Transverse colon (tissue), 4 donors: Measurements from ENCODE around the gene SLC27A2. TPM values are rescaled to one million over a fixed set of nuclear protein-coding genes. Genes with fewer than 3 reads are reported as not detected.

Source experiments
- DNase-seq: peaks from one replicate; pipeline ENCODE4 v3.0.0-alpha.2; 2019
- H3K27ac ChIP-seq, 4 donors: fragments of 200-600 bp; sonication (generic); 2 replicates each; pipeline ENCODE4 v1.5.1; 2016 to 2018; ENCODE audit warnings: inconsistent platforms in 4 of 4
- H3K27me3 ChIP-seq: fragments of 200-600 bp; sonication (generic); 2 replicates; pipeline ENCODE4 v1.5.1; 2017; ENCODE audit warnings: inconsistent platforms
- H3K36me3 ChIP-seq, 4 donors: fragments of 200-600 bp; sonication (generic); 2 replicates each; pipeline ENCODE4 v1.5.1; 2017 to 2019; ENCODE audit warnings: inconsistent platforms in 4 of 4
- H3K4me1 ChIP-seq, 4 donors: fragments of 200-600 bp; sonication (generic); 2 replicates each; pipeline ENCODE4 v1.5.1; 2017 to 2020; ENCODE audit warnings: inconsistent platforms in 4 of 4
- H3K4me3 ChIP-seq, 4 donors: fragments of 200-600 bp; sonication (generic); 1 replicate in 1 of 4; 2 replicates in 3 of 4; pipeline versions ENCODE4 v1.5.1 to v1.6.1; 2017 to 2019; ENCODE audit warnings: inconsistent platforms in 4 of 4
- H3K9me3 ChIP-seq, 2 donors: fragments of 200-600 bp; sonication (generic); 2 replicates each; pipeline ENCODE4 v1.5.1; 2017 to 2019; ENCODE audit warnings: inconsistent platforms in 2 of 2
- EP300 ChIP-seq: sonication (generic); formaldehyde crosslinking; IDR thresholded peaks from one replicate; pipeline ENCODE4 v1.6.1; 2017; ENCODE audit warnings: antibody characterized with exemption, low read depth
- POLR2A ChIP-seq: fragments of 450-650 bp; IDR thresholded peaks from one replicate; pipeline ENCODE4 v1.6.1; 2016; ENCODE audit warnings: antibody characterized with exemption, mild to moderate bottlenecking, moderate library complexity
- POLR2AphosphoS5 ChIP-seq, 3 donors: sonication (generic); formaldehyde crosslinking; IDR thresholded peaks; one replicate each; pipeline ENCODE4 v1.6.1; 2016; ENCODE audit warnings: antibody characterized with exemption in 3 of 3
- WGBS, 2 donors: methylation state at CpG; one replicate each; pipeline ENCODE4 v1.1.5; 2018; ENCODE audit warnings: low coverage in 1 of 2; 5-methylcytosine and 5-hydroxymethylcytosine counted together
- in situ Hi-C, 4 donors: fragments of 200-750 bp; cut with MboI; loops; one replicate each; pipeline versions ENCODE4 v1.15.0 to v1.15.1; 2017; ENCODE audit warnings: low sequenced_read_pairs in 3 of 4, low pct_ligation_motif_present in 1 of 4, low pct_unique_long_range_greater_than_20kb in 1 of 4
- intact Hi-C: fragments of 100-400 bp; cut with DNase I; formaldehyde crosslinking; loops from one replicate; pipeline ENCODE4 v1.15.1; 2023; ENCODE audit warnings: low total_unique reads
- total RNA-seq, 4 donors: library from RNA; depleted of rRNA; stranded (reverse); fragments of >200 nt; gene quantifications; one replicate each; pipeline ENCODE4 v1.1.0, GENCODE V29; 2016
- TF ChIP-seq, protein P1 (sequence below), 5 experiments: fragments of 200-600 bp in 3 of 5; fragments of 450-650 bp in 2 of 5; sonication (generic) in 3 of 5; IDR thresholded peaks; 1 replicate in 2 of 5; 2 replicates in 3 of 5; pipeline ENCODE4 v1.5.1; 2016 to 2017; ENCODE audit warnings: antibody characterized with exemption in 5 of 5, inconsistent platforms in 3 of 5, mild to moderate bottlenecking in 2 of 5, moderate library complexity in 1 of 5

Gene SLC27A2
- total RNA-seq, 4 donors from 2014 or later = 8.2 to 38.3 (median 21.5) TPM

DNA sequence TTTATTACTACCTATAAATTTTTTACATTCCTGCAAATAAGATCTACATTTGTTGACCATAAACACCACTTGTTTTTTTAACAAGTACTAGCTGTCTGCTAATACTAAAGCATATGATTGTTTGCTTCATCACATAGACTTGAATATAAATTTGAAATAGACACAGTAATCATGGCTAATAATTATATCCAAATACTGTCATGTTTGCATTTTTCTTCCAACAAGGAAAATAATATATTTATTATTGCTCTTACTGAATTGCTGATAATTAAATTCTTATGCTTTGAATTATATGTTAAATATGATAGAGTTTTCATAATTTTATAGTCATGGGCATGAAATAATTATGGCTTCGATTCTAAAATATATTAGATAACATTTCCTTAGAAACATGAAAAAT lies 43.1 kb downstream of the SLC27A2 start:
- Histone ChIP-seq H3K4me3 (no peak overlapping the region), H3K27ac (no peak overlapping the region)
- intact Hi-C loops = no loop called here

DNA sequence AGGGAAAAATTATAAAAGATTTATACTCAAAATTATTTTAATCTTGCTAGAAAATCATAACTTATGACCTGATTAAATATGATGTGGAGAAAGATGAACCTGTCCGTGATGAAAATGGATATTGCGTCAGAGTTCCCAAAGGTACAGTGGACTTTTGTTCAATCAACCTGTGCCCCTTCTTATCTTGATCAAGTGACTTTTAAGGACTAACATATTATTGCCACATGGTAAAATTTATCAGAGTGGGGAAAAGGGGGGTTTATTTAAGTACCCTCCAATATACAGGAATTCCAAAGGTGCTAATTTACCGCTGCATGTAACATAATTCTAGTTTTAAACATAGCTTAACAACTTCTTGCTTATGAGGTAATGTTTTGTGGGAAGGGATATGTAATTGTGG lies 43.9 kb downstream of the SLC27A2 start:
- TF ChIP-seq, protein P1, sequence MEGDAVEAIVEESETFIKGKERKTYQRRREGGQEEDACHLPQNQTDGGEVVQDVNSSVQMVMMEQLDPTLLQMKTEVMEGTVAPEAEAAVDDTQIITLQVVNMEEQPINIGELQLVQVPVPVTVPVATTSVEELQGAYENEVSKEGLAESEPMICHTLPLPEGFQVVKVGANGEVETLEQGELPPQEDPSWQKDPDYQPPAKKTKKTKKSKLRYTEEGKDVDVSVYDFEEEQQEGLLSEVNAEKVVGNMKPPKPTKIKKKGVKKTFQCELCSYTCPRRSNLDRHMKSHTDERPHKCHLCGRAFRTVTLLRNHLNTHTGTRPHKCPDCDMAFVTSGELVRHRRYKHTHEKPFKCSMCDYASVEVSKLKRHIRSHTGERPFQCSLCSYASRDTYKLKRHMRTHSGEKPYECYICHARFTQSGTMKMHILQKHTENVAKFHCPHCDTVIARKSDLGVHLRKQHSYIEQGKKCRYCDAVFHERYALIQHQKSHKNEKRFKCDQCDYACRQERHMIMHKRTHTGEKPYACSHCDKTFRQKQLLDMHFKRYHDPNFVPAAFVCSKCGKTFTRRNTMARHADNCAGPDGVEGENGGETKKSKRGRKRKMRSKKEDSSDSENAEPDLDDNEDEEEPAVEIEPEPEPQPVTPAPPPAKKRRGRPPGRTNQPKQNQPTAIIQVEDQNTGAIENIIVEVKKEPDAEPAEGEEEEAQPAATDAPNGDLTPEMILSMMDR (IDR thresholded peaks at IDR 0.05) = no peak
- no peak for TF ChIP-seq POLR2A
- no peaks in the 10 kb centered on the region for H3K27me3 ChIP-seq
- intact Hi-C loops = no loop called here
- H3K36me3 ChIP-seq = no peaks in the 10 kb centered on the region
- peaks cover 0 to 8% (median 4%) of the 10 kb centered on the region in 4 donors for H3K4me1 ChIP-seq
- no peak overlapping the region for H3K4me3 ChIP-seq
- in situ Hi-C loops = no loop called here
- 91 to 94% methylated on average over 3 of the region's 3 CpGs for WGBS, 2 donors
- H3K27ac ChIP-seq = no peak overlapping the region
- H3K9me3 ChIP-seq = no peaks in the 10 kb centered on the region
- DNase-seq = no peak

More for the DNA sequence above, 43.1 kb downstream of the SLC27A2 start:
- Histone ChIP-seq H3K36me3 (no peaks in the 10 kb centered on the region), H3K9me3 (no peaks in the 10 kb centered on the region), H3K4me1 (peaks cover 0 to 11% (median 5%) of the 10 kb centered on the region in 4 donors), H3K27me3 (no peaks in the 10 kb centered on the region)
- DNase-seq = no peak
- in situ Hi-C loops = no loop called here
- TF ChIP-seq POLR2A (no peak), POLR2AphosphoS5 (IDR thresholded peaks at IDR 0.05) (no peak), EP300 (no peak)
- TF ChIP-seq, protein P1 (IDR thresholded peaks at IDR 0.05) = no peak
- 94 to 95% methylated on average over 1 of the region's 1 CpG for WGBS, 2 donors

- intact Hi-C loops = no loop called here
- TF ChIP-seq, protein P1 (IDR thresholded peaks at IDR 0.05) = no peak
- TF ChIP-seq POLR2A (no peak), EP300 (no peak), POLR2AphosphoS5 (IDR thresholded peaks at IDR 0.05) (no peak)
- no peak overlapping the region for H3K4me3 ChIP-seq
- no peaks in the 10 kb centered on the region for H3K9me3 ChIP-seq
- H3K36me3 ChIP-seq = no peaks in the 10 kb centered on the region
- in situ Hi-C loops = no loop called here
- 73 to 75% methylated on average over 5 of the region's 5 CpGs for WGBS, 2 donors
- H3K27me3 ChIP-seq = no peaks in the 10 kb centered on the region
- no peak for DNase-seq
- no peak overlapping the region for H3K27ac ChIP-seq
- H3K4me1 ChIP-seq = no peaks in the 10 kb centered on the region
Observed at GRCh38 chr15:50227076-50227475, 45.1 kb downstream of the SLC27A2 start.

GRCh38 chr15:50228866-50229265 lies 46.9 kb downstream of the SLC27A2 start:
- TF ChIP-seq POLR2A = no peak
- TF ChIP-seq POLR2AphosphoS5 (IDR thresholded peaks at IDR 0.05) = no peak
- TF ChIP-seq, protein P1 (IDR thresholded peaks at IDR 0.05) = no peak
- no peak for TF ChIP-seq EP300
- no peak overlapping the region for H3K27ac ChIP-seq
- no peak overlapping the region for H3K4me3 ChIP-seq
- H3K4me1 ChIP-seq = peaks cover 0 to 2% (median 0%) of the 10 kb centered on the region in 4 donors
- 91 to 100% methylated on average over 1 to 3 of the region's 3 CpGs for WGBS, 2 donors
- intact Hi-C loops = no loop called here
- H3K36me3 ChIP-seq = no peaks in the 10 kb centered on the region
- H3K27me3 ChIP-seq = no peaks in the 10 kb centered on the region
- in situ Hi-C loops = no loop called here
- DNase-seq = no peak
- H3K9me3 ChIP-seq = no peaks in the 10 kb centered on the region
